Right lobe of liver (tissue), 6 donors: Measurements from ENCODE around the gene PHYKPL. TPM values are rescaled to one million over a fixed set of nuclear protein-coding genes. Genes with fewer than 3 reads are reported as not detected.
A peak's percentile ranks its signal among the peaks of the same experiment; 100 is the strongest.

Source experiments
- ATAC-seq, 4 donors: fragments of 200-7000 bp; cut with Tn5 transposase; one replicate each; pipeline ENCODE4 v1.9.1; 2020; ENCODE audit warnings: mild to moderate bottlenecking in 4 of 4, moderate library complexity in 4 of 4
- DNase-seq, 3 donors: peaks; one replicate each; pipeline ENCODE4 v3.0.0-alpha.2; 2020
- H3K27ac ChIP-seq, 3 donors: fragments of 200-600 bp; one replicate each; pipeline ENCODE4 v1.8.0; 2022
- H3K27me3 ChIP-seq, 2 donors: fragments of 200-600 bp; one replicate each; pipeline ENCODE4 v1.8.0; 2022
- H3K36me3 ChIP-seq, 4 donors: fragments of 200-600 bp; sonication (generic) in 1 of 4; one replicate each; pipeline versions ENCODE4 v1.5.1 to v1.8.0; 2017 to 2022; ENCODE audit warnings: control low read depth in 1 of 4
- H3K4me1 ChIP-seq, 4 donors: fragments of 200-600 bp; sonication (generic) in 1 of 4; one replicate each; pipeline versions ENCODE4 v1.5.1 to v1.8.0; 2017 to 2022; ENCODE audit warnings: control low read depth in 1 of 4
- H3K4me3 ChIP-seq, 3 donors: fragments of 200-600 bp; one replicate each; pipeline ENCODE4 v1.8.0; 2022
- H3K9me3 ChIP-seq, 4 donors: fragments of 200-600 bp; sonication (generic) in 1 of 4; one replicate each; pipeline versions ENCODE4 v1.5.1 to v1.8.0; 2017 to 2022; ENCODE audit warnings: control low read depth in 1 of 4
- CTCF ChIP-seq, 4 donors: fragments of 200-600 bp in 3 of 4; fragments of 450-650 bp in 1 of 4; IDR thresholded peaks; one replicate each; pipeline versions ENCODE4 v1.5.1 to v1.8.0; 2016 to 2022; ENCODE audit warnings: antibody characterized with exemption in 4 of 4, mild to moderate bottlenecking in 2 of 4
- POLR2A ChIP-seq: fragments of 450-650 bp; IDR thresholded peaks from one replicate; pipeline ENCODE4 v1.6.1; 2017; ENCODE audit warnings: antibody characterized with exemption, mild to moderate bottlenecking
- WGBS: methylation state at CpG from one replicate; pipeline ENCODE4 v1.1.6; 2018; ENCODE audit warnings: low coverage, low lambda C conversion rate; ENCODE audit not compliant: insufficient coverage; ENCODE audit errors: missing lambda C conversion rate; 5-methylcytosine and 5-hydroxymethylcytosine counted together
- intact Hi-C, 2 donors: fragments of 100-400 bp; cut with DNase I; formaldehyde crosslinking; loops; one replicate each; pipeline versions ENCODE4 v1.11.2 to v1.14.1; 2022
- total RNA-seq, 6 experiments: library from RNA; depleted of rRNA in 2 of 6; stranded (reverse); fragments of >200 nt in 2 of 6; fragmentation: NEBNext Ultra II Directional in 3 of 6; extraction: Animal tissue kit (Norgen Biotek cat#: 25700) in 3 of 6; gene quantifications; one replicate each; pipeline versions ENCODE4 v1.1.0 to v1.2.4, GENCODE V29; 2016 to 2023
- donor health status: DM: no; HTN: yes; CAD: no.
- donor health status: DM: no; HTN: no; CAD: no.
- donor health status: DM: no; HTN: no; CAD: no.
- donor health status: DM: no; HTN: yes; CAD: no.
- donor health status: DM: no; HTN: yes; CAD: no.

The PHYKPL gene
- total RNA-seq, 6 experiments from 2014 or later = 64.3 to 133 (median 85.8) TPM

GRCh38 chr5:178277346-178277745, 44.7 kb upstream of the PHYKPL start:
- DNase-seq (peak in 1 of 3 donors; percentile 26), ATAC-seq (no peak)
- H3K36me3 ChIP-seq = no peaks in the 10 kb centered on the region
- whole genome bisulfite sequencing = 88% methylated on average over 9 of the region's 9 CpGs
- H3K4me3 ChIP-seq = no peak overlapping the region
- no peaks in the 10 kb centered on the region for H3K27me3 ChIP-seq
- no peak overlapping the region for H3K27ac ChIP-seq
- intact Hi-C loops = loop anchor here (5.0 to 10.0 kb wide), 2 partner anchors 267 to 275 kb away; no protein-coding TSS in a partner anchor
- H3K4me1 ChIP-seq = no peaks in the 10 kb centered on the region
- TF ChIP-seq POLR2A (no peak), CTCF (IDR thresholded peaks at IDR 0.05) (no peak)
- H3K9me3 ChIP-seq = no peaks in the 10 kb centered on the region

- H3K4me1 ChIP-seq = no peaks in the 10 kb centered on the region
- ATAC-seq (no peak), DNase-seq (no peak)
- WGBS = 65% methylated on average over 16 of the region's 20 CpGs
- no peaks in the 10 kb centered on the region for H3K27me3 ChIP-seq
- no peak overlapping the region for H3K4me3 ChIP-seq
- H3K9me3 ChIP-seq = no peaks in the 10 kb centered on the region
- intact Hi-C loops = loop anchor here (5.0 to 10.0 kb wide), 2 partner anchors 270 to 277 kb away; no protein-coding TSS in a partner anchor
- TF ChIP-seq POLR2A (no peak), CTCF (IDR thresholded peaks at IDR 0.05) (no peak)
- no peaks in the 10 kb centered on the region for H3K36me3 ChIP-seq
- no peak overlapping the region for H3K27ac ChIP-seq
These were observed 42.4 kb upstream of the PHYKPL start for GRCh38 chr5:178274781-178275537.

GRCh38 chr5:178273665-178274541, 41.3 kb upstream of the PHYKPL start:
- no peaks in the 10 kb centered on the region for H3K9me3 ChIP-seq
- DNase-seq (no peak), ATAC-seq (peak in 1 of 4 donors; percentile 6)
- intact Hi-C loops = loop anchor here in 1 of 2 donors (10.0 kb wide), 1 partner anchor 271 kb away; no protein-coding TSS in a partner anchor
- no peak for TF ChIP-seq POLR2A
- TF ChIP-seq CTCF (IDR thresholded peaks at IDR 0.05) = no peak
- 100% methylated on average over 1 of the region's 14 CpGs for WGBS
- no peaks in the 10 kb centered on the region for H3K4me1 ChIP-seq
- no peak overlapping the region for H3K4me3 ChIP-seq
- H3K27me3 ChIP-seq = no peaks in the 10 kb centered on the region
- H3K36me3 ChIP-seq = no peaks in the 10 kb centered on the region
- no peak overlapping the region for H3K27ac ChIP-seq

GRCh38 chr5:178273041-178273440, 40.4 kb upstream of the PHYKPL start:
- Histone ChIP-seq H3K27ac (no peak overlapping the region), H3K4me1 (no peaks in the 10 kb centered on the region), H3K27me3 (no peaks in the 10 kb centered on the region), H3K4me3 (no peak overlapping the region), H3K9me3 (no peaks in the 10 kb centered on the region), H3K36me3 (no peaks in the 10 kb centered on the region)
- TF ChIP-seq POLR2A = no peak
- no peak for TF ChIP-seq CTCF (IDR thresholded peaks at IDR 0.05)
- intact Hi-C loops = loop anchor here in 1 of 2 donors (10.0 kb wide), 1 partner anchor 272 kb away; no protein-coding TSS in a partner anchor
- ATAC-seq (no peak), DNase-seq (no peak)
- no CpG with 5 or more reads among the region's 15 CpGs for WGBS
